Measurements from ENCODE around the gene LRRC46.

Gene LRRC46

GRCh38 chr17:47850692-47851573 lies 19.5 kb downstream of the LRRC46 start, which contains the start of gene SP6:
SP6 (minus strand) TSS chr17:47851163; CDS start chr17:47848429, 2,734 bp downstream.
- H3K27ac ChIP-seq (ENCODE audit: insufficient read depth, low read depth, low read length, poor library complexity, severe bottlenecking), result no peak within 1 kb of the TSS
- H3K4me3 ChIP-seq (ENCODE audit: insufficient read depth, low read depth, low read length), result peak within 1 kb of the TSS; percentile 40
- peaks cover 24% of the 10 kb centered on the region for H3K4me1 ChIP-seq (ENCODE audit: control insufficient read depth, insufficient read depth, low read length)
- no peaks in the 10 kb centered on the region for H3K9me3 ChIP-seq (ENCODE audit: control insufficient read depth, low read length)
- no peaks in the 10 kb centered on the region for H3K36me3 ChIP-seq (ENCODE audit: control insufficient read depth, insufficient read depth, low read length)
- H3K27me3 ChIP-seq (ENCODE audit: control insufficient read depth, insufficient read depth, low read length, poor library complexity, severe bottlenecking), result peaks cover 99% of the 10 kb centered on the region
- WGBS, 2 experiments, result 1% methylated on average over 70 to 71 of the region's 71 CpGs

GRCh38 chr17:47851764-47852112 lies 20.3 kb downstream of the LRRC46 start:
- Histone ChIP-seq H3K9me3 (ENCODE audit: control insufficient read depth, low read length) (no peaks in the 10 kb centered on the region), H3K4me1 (ENCODE audit: control insufficient read depth, insufficient read depth, low read length) (peaks cover 23% of the 10 kb centered on the region), H3K36me3 (ENCODE audit: control insufficient read depth, insufficient read depth, low read length) (no peaks in the 10 kb centered on the region), H3K4me3 (ENCODE audit: insufficient read depth, low read depth, low read length) (no peak overlapping the region), H3K27me3 (ENCODE audit: control insufficient read depth, insufficient read depth, low read length, poor library complexity, severe bottlenecking) (peaks cover 93% of the 10 kb centered on the region), H3K27ac (ENCODE audit: insufficient read depth, low read depth, low read length, poor library complexity, severe bottlenecking) (no peak overlapping the region)
- WGBS, 2 experiments, result 0 to 2% methylated on average over 11 of the region's 11 CpGs

- H3K27ac ChIP-seq (ENCODE audit: insufficient read depth, low read depth, low read length, poor library complexity, severe bottlenecking), result no peak overlapping the region
- no peaks in the 10 kb centered on the region for H3K9me3 ChIP-seq (ENCODE audit: control insufficient read depth, low read length)
- 45 to 46% methylated on average over 30 to 32 of the region's 32 CpGs for WGBS, 2 experiments
- peaks cover 87% of the 10 kb centered on the region for H3K27me3 ChIP-seq (ENCODE audit: control insufficient read depth, insufficient read depth, low read length, poor library complexity, severe bottlenecking)
- H3K36me3 ChIP-seq (ENCODE audit: control insufficient read depth, insufficient read depth, low read length), result no peaks in the 10 kb centered on the region
- peaks cover 23% of the 10 kb centered on the region for H3K4me1 ChIP-seq (ENCODE audit: control insufficient read depth, insufficient read depth, low read length)
- no peak overlapping the region for H3K4me3 ChIP-seq (ENCODE audit: insufficient read depth, low read depth, low read length)
Measured at GRCh38 chr17:47852113-47852949, 20.9 kb downstream of the LRRC46 start.

- WGBS, 2 experiments, result 69 to 70% methylated on average over 5 of the region's 5 CpGs
- H3K27me3 ChIP-seq (ENCODE audit: control insufficient read depth, insufficient read depth, low read length, poor library complexity, severe bottlenecking), result peaks cover 75% of the 10 kb centered on the region
Measured at GRCh38 chr17:47853616-47854015, 22.1 kb downstream of the LRRC46 start.

GRCh38 chr17:47855737-47856136 lies 24.3 kb downstream of the LRRC46 start:
- H3K27me3 ChIP-seq (ENCODE audit: control insufficient read depth, insufficient read depth, low read length, poor library complexity, severe bottlenecking), result peaks cover 53% of the 10 kb centered on the region
- H3K36me3 ChIP-seq (ENCODE audit: control insufficient read depth, insufficient read depth, low read length), result no peaks in the 10 kb centered on the region
- H3K9me3 ChIP-seq (ENCODE audit: control insufficient read depth, low read length), result no peaks in the 10 kb centered on the region
- peaks cover 18% of the 10 kb centered on the region for H3K4me1 ChIP-seq (ENCODE audit: control insufficient read depth, insufficient read depth, low read length)
- WGBS, 2 experiments, result 67 to 78% methylated on average over 3 of the region's 3 CpGs
- H3K27ac ChIP-seq (ENCODE audit: insufficient read depth, low read depth, low read length, poor library complexity, severe bottlenecking), result no peak overlapping the region
- H3K4me3 ChIP-seq (ENCODE audit: insufficient read depth, low read depth, low read length), result no peak overlapping the region

More at GRCh38 chr17:47853616-47854015, 22.1 kb downstream of the LRRC46 start:
- Histone ChIP-seq H3K9me3 (ENCODE audit: control insufficient read depth, low read length) (no peaks in the 10 kb centered on the region), H3K36me3 (ENCODE audit: control insufficient read depth, insufficient read depth, low read length) (no peaks in the 10 kb centered on the region), H3K27ac (ENCODE audit: insufficient read depth, low read depth, low read length, poor library complexity, severe bottlenecking) (no peak overlapping the region), H3K4me1 (ENCODE audit: control insufficient read depth, insufficient read depth, low read length) (peaks cover 23% of the 10 kb centered on the region), H3K4me3 (ENCODE audit: insufficient read depth, low read depth, low read length) (no peak overlapping the region)

- Histone ChIP-seq H3K4me3 (ENCODE audit: insufficient read depth, low read depth, low read length) (no peak overlapping the region), H3K9me3 (ENCODE audit: control insufficient read depth, low read length) (no peaks in the 10 kb centered on the region), H3K36me3 (ENCODE audit: control insufficient read depth, insufficient read depth, low read length) (no peaks in the 10 kb centered on the region), H3K4me1 (ENCODE audit: control insufficient read depth, insufficient read depth, low read length) (peaks cover 16% of the 10 kb centered on the region), H3K27me3 (ENCODE audit: control insufficient read depth, insufficient read depth, low read length, poor library complexity, severe bottlenecking) (peaks cover 42% of the 10 kb centered on the region), H3K27ac (ENCODE audit: insufficient read depth, low read depth, low read length, poor library complexity, severe bottlenecking) (no peak overlapping the region)
Measured at GRCh38 chr17:47856830-47857229, 25.4 kb downstream of the LRRC46 start.

GRCh38 chr17:47857551-47858455 lies 26.3 kb downstream of the LRRC46 start:
- Histone ChIP-seq H3K27me3 (ENCODE audit: control insufficient read depth, insufficient read depth, low read length, poor library complexity, severe bottlenecking) (peaks cover 33% of the 10 kb centered on the region), H3K9me3 (ENCODE audit: control insufficient read depth, low read length) (no peaks in the 10 kb centered on the region), H3K27ac (ENCODE audit: insufficient read depth, low read depth, low read length, poor library complexity, severe bottlenecking) (no peak overlapping the region), H3K4me1 (ENCODE audit: control insufficient read depth, insufficient read depth, low read length) (peaks cover 7% of the 10 kb centered on the region), H3K36me3 (ENCODE audit: control insufficient read depth, insufficient read depth, low read length) (no peaks in the 10 kb centered on the region), H3K4me3 (ENCODE audit: insufficient read depth, low read depth, low read length) (no peak overlapping the region)
- WGBS, 2 experiments, result 68 to 73% methylated on average over 16 of the region's 16 CpGs

- WGBS, 2 experiments, result 90 to 99% methylated on average over 4 of the region's 5 CpGs
- no peak overlapping the region for H3K4me3 ChIP-seq (ENCODE audit: insufficient read depth, low read depth, low read length)
- H3K36me3 ChIP-seq (ENCODE audit: control insufficient read depth, insufficient read depth, low read length), result no peaks in the 10 kb centered on the region
- H3K4me1 ChIP-seq (ENCODE audit: control insufficient read depth, insufficient read depth, low read length), result no peaks in the 10 kb centered on the region
- peaks cover 7% of the 10 kb centered on the region for H3K27me3 ChIP-seq (ENCODE audit: control insufficient read depth, insufficient read depth, low read length, poor library complexity, severe bottlenecking)
- H3K27ac ChIP-seq (ENCODE audit: insufficient read depth, low read depth, low read length, poor library complexity, severe bottlenecking), result no peak overlapping the region
- H3K9me3 ChIP-seq (ENCODE audit: control insufficient read depth, low read length), result no peaks in the 10 kb centered on the region
Measured at GRCh38 chr17:47860386-47860785, 28.9 kb downstream of the LRRC46 start.

GRCh38 chr17:47862621-47863440 lies 31.4 kb downstream of the LRRC46 start:
- Histone ChIP-seq H3K27me3 (ENCODE audit: control insufficient read depth, insufficient read depth, low read length, poor library complexity, severe bottlenecking) (no peaks in the 10 kb centered on the region), H3K4me3 (ENCODE audit: insufficient read depth, low read depth, low read length) (no peak overlapping the region), H3K9me3 (ENCODE audit: control insufficient read depth, low read length) (no peaks in the 10 kb centered on the region), H3K27ac (ENCODE audit: insufficient read depth, low read depth, low read length, poor library complexity, severe bottlenecking) (no peak overlapping the region), H3K36me3 (ENCODE audit: control insufficient read depth, insufficient read depth, low read length) (no peaks in the 10 kb centered on the region), H3K4me1 (ENCODE audit: control insufficient read depth, insufficient read depth, low read length) (no peaks in the 10 kb centered on the region)
- WGBS, 2 experiments, result 93 to 94% methylated on average over 7 of the region's 7 CpGs
